Liver (tissue), 9 donors: ENCODE data around the gene CHKB. TPM values are rescaled to one million over a fixed set of nuclear protein-coding genes. Genes with fewer than 3 reads are reported as not detected.

Source experiments
- DNase-seq: peaks from one replicate; pipeline ENCODE4 v3.0.0-alpha.2; 2017; ENCODE audit warnings: low spot score
- H3K27ac ChIP-seq, 2 donors: one replicate each; pipeline ENCODE4 v1.7.0; 2013; ENCODE audit warnings: inconsistent platforms in 2 of 2, low read length in 2 of 2, control low read depth in 1 of 2, low read depth in 1 of 2, mild to moderate bottlenecking in 1 of 2
- H3K27me3 ChIP-seq, 4 donors: one replicate each; pipeline versions ENCODE4 v1.6.1 to v1.7.0; 2013; ENCODE audit warnings: low read length in 3 of 4, inconsistent platforms in 1 of 4, mild to moderate bottlenecking in 1 of 4, moderate library complexity in 1 of 4; ENCODE audit not compliant: control insufficient read depth in 4 of 4, insufficient read depth in 4 of 4
- H3K36me3 ChIP-seq, 4 donors: one replicate each; pipeline versions ENCODE4 v1.6.1 to v1.7.0; 2013; ENCODE audit warnings: low read length in 3 of 4, mild to moderate bottlenecking in 3 of 4, low read depth in 1 of 4, moderate library complexity in 1 of 4; ENCODE audit not compliant: control insufficient read depth in 4 of 4, insufficient read depth in 3 of 4
- H3K4me1 ChIP-seq, 4 donors: one replicate each; pipeline versions ENCODE4 v1.6.1 to v1.7.0; 2013; ENCODE audit warnings: low read length in 3 of 4, mild to moderate bottlenecking in 3 of 4, moderate library complexity in 1 of 4; ENCODE audit not compliant: control insufficient read depth in 4 of 4, insufficient read depth in 4 of 4
- H3K4me3 ChIP-seq, 3 donors: one replicate each; pipeline versions ENCODE4 v1.6.1 to v1.7.0; 2013; ENCODE audit warnings: low read length in 3 of 3, control low read depth in 1 of 3, low read depth in 1 of 3, mild to moderate bottlenecking in 1 of 3
- H3K9ac ChIP-seq, 2 donors: one replicate each; pipeline ENCODE4 v1.7.0; 2013; ENCODE audit warnings: low read length in 2 of 2, mild to moderate bottlenecking in 2 of 2, moderate library complexity in 2 of 2, control low read depth in 1 of 2, low read depth in 1 of 2
- H3K9me3 ChIP-seq, 4 donors: one replicate each; pipeline versions ENCODE4 v1.6.1 to v1.7.0; 2013; ENCODE audit warnings: low read length in 3 of 4; ENCODE audit not compliant: control insufficient read depth in 4 of 4
- CTCF ChIP-seq: fragments of 150-350 bp; IDR thresholded peaks from 2 replicates; pipeline ENCODE4 v1.5.1; 2017; ENCODE audit warnings: improper control_type of control experiment, low read depth, low read length; ENCODE audit not compliant: missing input control
- EGR1 ChIP-seq, 2 donors: IDR thresholded peaks; 2 replicates each; pipeline ENCODE4 v1.6.1; 2016 to 2018; ENCODE audit warnings: antibody characterized with exemption in 2 of 2, low read depth in 2 of 2
- FOXA1 ChIP-seq: IDR thresholded peaks from 2 replicates; pipeline ENCODE4 v1.6.1; 2016; ENCODE audit warnings: antibody characterized with exemption
- FOXA2 ChIP-seq: IDR thresholded peaks from 2 replicates; pipeline ENCODE4 v1.6.1; 2016; ENCODE audit warnings: antibody characterized with exemption
- GABPA ChIP-seq, 2 donors: IDR thresholded peaks in 1 of 2; conservative IDR thresholded peaks in 1 of 2; 2 replicates each; pipeline ENCODE4 v1.6.1; 2016; ENCODE audit warnings: antibody characterized with exemption in 2 of 2, mild to moderate bottlenecking in 1 of 2, moderate library complexity in 1 of 2
- HNF4A ChIP-seq, 2 donors: conservative IDR thresholded peaks; 2 replicates each; pipeline ENCODE4 v1.6.1; 2016; ENCODE audit warnings: antibody characterized with exemption in 2 of 2, mild to moderate bottlenecking in 2 of 2
- HNF4G ChIP-seq: IDR thresholded peaks from 2 replicates; pipeline ENCODE4 v1.6.1; 2016; ENCODE audit warnings: antibody characterized with exemption
- JUND ChIP-seq, 2 donors: IDR thresholded peaks; 2 replicates each; pipeline ENCODE4 v1.6.1; 2016; ENCODE audit warnings: antibody characterized with exemption in 2 of 2
- MAX ChIP-seq: IDR thresholded peaks from 2 replicates; pipeline ENCODE4 v1.6.1; 2016; ENCODE audit warnings: antibody characterized with exemption
- NR2F2 ChIP-seq: IDR thresholded peaks from 2 replicates; pipeline ENCODE4 v1.6.1; 2016; ENCODE audit warnings: antibody characterized with exemption
- RAD21 ChIP-seq, 2 donors: IDR thresholded peaks; 2 replicates each; pipeline ENCODE4 v1.6.1; 2016; ENCODE audit warnings: antibody characterized with exemption in 2 of 2, mild to moderate bottlenecking in 2 of 2
- RXRA ChIP-seq, 2 donors: IDR thresholded peaks; 2 replicates each; pipeline ENCODE4 v1.6.1; 2017 to 2018; ENCODE audit warnings: antibody characterized with exemption in 2 of 2, mild to moderate bottlenecking in 1 of 2
- SP1 ChIP-seq: IDR thresholded peaks from 2 replicates; pipeline ENCODE4 v1.6.1; 2018; ENCODE audit warnings: antibody characterized with exemption, mild to moderate bottlenecking
- TAF1 ChIP-seq: conservative IDR thresholded peaks from 2 replicates; pipeline ENCODE4 v1.6.1; 2016; ENCODE audit warnings: antibody characterized with exemption, mild to moderate bottlenecking
- YY1 ChIP-seq: IDR thresholded peaks from 2 replicates; pipeline ENCODE4 v1.6.1; 2016; ENCODE audit warnings: antibody characterized with exemption, mild to moderate bottlenecking
- WGBS: extraction: QIAGEN DNeasy Blood & Tissue Kit; methylation state at CpG from one replicate; pipeline ENCODE4 v1.1.7; 2013; 5-methylcytosine and 5-hydroxymethylcytosine counted together
- polyA plus RNA-seq, 2 donors: library from polyadenylated mRNA; stranded (reverse) in 1 of 2; unstranded in 1 of 2; fragments of 200-250 nt in 1 of 2; fragments of >200 nt in 1 of 2; fragmentation: Nextera tagmentation in 1 of 2; extraction: Ambion mirVana in 1 of 2; gene quantifications; one replicate each; pipeline versions ENCODE4 v1.2.1 to v1.2.3, GENCODE V29; 2013 to 2015
- total RNA-seq, 2 donors: library from RNA; depleted of rRNA; stranded (reverse); fragments of >200 nt; gene quantifications; one replicate each; pipeline ENCODE4 v1.2.3, GENCODE V29; 2014
- TF ChIP-seq, protein P1 (sequence below): IDR thresholded peaks from 2 replicates; pipeline ENCODE4 v1.6.1; 2016; ENCODE audit warnings: antibody characterized with exemption, mild to moderate bottlenecking
- TF ChIP-seq, protein P2 (sequence below): IDR thresholded peaks from 2 replicates; pipeline ENCODE4 v1.6.1; 2016; ENCODE audit warnings: antibody characterized with exemption
- TF ChIP-seq, protein P3 (sequence below): IDR thresholded peaks from 2 replicates; pipeline ENCODE4 v1.6.1; 2016; ENCODE audit warnings: antibody characterized with exemption
- donor health status: healthy.
- donor health status: healthy.
- donor health status: healthy.
- donor health status: healthy.
- donor health status: healthy.

Gene CHKB
- total and polyA plus RNA-seq, 4 donors = 17.9 to 24.2 (median 20.6) TPM

GRCh38 chr22:50573491-50574382 is 8.9 kb downstream of the CHKB start (continued):
- TF ChIP-seq CTCF (no peak), JUND (IDR thresholded peaks at IDR 0.05) (no peak), HNF4G (no peak), RAD21 (IDR thresholded peaks at IDR 0.05) (no peak), YY1 (no peak)

DNA sequence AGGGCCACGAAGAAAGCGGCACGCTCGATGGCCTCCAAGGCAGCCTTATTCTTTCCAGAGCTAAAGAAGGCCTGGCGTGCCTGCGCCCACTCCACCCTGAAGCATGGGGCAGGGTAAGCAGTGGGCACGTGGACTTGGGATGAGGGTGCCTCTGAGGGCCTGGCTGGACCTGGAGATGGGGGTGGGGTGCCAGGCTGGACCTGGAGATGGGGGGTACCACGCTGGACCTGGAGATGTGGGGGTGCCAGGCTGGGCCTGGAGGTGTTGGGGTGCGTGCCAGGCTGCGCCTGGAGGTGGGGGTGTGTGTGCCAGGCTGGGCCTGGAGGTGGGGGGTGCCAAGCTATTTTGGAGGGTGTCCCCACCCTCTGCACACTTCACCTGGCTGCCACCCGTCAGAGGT is 9.7 kb downstream of the CHKB start:
- peaks cover 0 to 17% (median 0%) of the 10 kb centered on the region in 4 donors for H3K36me3 ChIP-seq
- 96% methylated on average over 11 of the region's 11 CpGs for WGBS
- DNase-seq = no peak

More for the DNA sequence above, 9.7 kb downstream of the CHKB start:
- Histone ChIP-seq H3K27me3 (no peaks in the 10 kb centered on the region), H3K9me3 (no peaks in the 10 kb centered on the region), H3K9ac (no peak overlapping the region), H3K4me1 (peaks cover 10 to 35% (median 22%) of the 10 kb centered on the region in 4 donors), H3K4me3 (no peak overlapping the region), H3K27ac (no peak overlapping the region)
- TF ChIP-seq SP1 = no peak
- TF ChIP-seq FOXA1 = no peak
- no peak for TF ChIP-seq HNF4A (conservative IDR thresholded peaks at IDR 0.05)
- TF ChIP-seq EGR1 (IDR thresholded peaks at IDR 0.05; ENCODE audit: low read depth in 2 of 2) = no peak
- no peak for TF ChIP-seq MAX
- no peak for TF ChIP-seq JUND (IDR thresholded peaks at IDR 0.05)
- TF ChIP-seq YY1 = no peak
- TF ChIP-seq HNF4G = no peak
- TF ChIP-seq GABPA (IDR thresholded peaks at IDR 0.05 in 1 of 2, conservative IDR thresholded peaks at IDR 0.05 in 1 of 2) = no peak
- TF ChIP-seq, protein P1, sequence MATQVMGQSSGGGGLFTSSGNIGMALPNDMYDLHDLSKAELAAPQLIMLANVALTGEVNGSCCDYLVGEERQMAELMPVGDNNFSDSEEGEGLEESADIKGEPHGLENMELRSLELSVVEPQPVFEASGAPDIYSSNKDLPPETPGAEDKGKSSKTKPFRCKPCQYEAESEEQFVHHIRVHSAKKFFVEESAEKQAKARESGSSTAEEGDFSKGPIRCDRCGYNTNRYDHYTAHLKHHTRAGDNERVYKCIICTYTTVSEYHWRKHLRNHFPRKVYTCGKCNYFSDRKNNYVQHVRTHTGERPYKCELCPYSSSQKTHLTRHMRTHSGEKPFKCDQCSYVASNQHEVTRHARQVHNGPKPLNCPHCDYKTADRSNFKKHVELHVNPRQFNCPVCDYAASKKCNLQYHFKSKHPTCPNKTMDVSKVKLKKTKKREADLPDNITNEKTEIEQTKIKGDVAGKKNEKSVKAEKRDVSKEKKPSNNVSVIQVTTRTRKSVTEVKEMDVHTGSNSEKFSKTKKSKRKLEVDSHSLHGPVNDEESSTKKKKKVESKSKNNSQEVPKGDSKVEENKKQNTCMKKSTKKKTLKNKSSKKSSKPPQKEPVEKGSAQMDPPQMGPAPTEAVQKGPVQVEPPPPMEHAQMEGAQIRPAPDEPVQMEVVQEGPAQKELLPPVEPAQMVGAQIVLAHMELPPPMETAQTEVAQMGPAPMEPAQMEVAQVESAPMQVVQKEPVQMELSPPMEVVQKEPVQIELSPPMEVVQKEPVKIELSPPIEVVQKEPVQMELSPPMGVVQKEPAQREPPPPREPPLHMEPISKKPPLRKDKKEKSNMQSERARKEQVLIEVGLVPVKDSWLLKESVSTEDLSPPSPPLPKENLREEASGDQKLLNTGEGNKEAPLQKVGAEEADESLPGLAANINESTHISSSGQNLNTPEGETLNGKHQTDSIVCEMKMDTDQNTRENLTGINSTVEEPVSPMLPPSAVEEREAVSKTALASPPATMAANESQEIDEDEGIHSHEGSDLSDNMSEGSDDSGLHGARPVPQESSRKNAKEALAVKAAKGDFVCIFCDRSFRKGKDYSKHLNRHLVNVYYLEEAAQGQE = no peak
- TF ChIP-seq FOXA2 = no peak
- TF ChIP-seq, protein P2, sequence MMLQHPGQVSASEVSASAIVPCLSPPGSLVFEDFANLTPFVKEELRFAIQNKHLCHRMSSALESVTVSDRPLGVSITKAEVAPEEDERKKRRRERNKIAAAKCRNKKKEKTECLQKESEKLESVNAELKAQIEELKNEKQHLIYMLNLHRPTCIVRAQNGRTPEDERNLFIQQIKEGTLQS = no peak
- no peak for TF ChIP-seq NR2F2
- TF ChIP-seq, protein P3, sequence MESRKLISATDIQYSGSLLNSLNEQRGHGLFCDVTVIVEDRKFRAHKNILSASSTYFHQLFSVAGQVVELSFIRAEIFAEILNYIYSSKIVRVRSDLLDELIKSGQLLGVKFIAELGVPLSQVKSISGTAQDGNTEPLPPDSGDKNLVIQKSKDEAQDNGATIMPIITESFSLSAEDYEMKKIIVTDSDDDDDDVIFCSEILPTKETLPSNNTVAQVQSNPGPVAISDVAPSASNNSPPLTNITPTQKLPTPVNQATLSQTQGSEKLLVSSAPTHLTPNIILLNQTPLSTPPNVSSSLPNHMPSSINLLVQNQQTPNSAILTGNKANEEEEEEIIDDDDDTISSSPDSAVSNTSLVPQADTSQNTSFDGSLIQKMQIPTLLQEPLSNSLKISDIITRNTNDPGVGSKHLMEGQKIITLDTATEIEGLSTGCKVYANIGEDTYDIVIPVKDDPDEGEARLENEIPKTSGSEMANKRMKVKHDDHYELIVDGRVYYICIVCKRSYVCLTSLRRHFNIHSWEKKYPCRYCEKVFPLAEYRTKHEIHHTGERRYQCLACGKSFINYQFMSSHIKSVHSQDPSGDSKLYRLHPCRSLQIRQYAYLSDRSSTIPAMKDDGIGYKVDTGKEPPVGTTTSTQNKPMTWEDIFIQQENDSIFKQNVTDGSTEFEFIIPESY = no peak
- TF ChIP-seq TAF1 = no peak
- TF ChIP-seq RAD21 (IDR thresholded peaks at IDR 0.05) = no peak
- no peak for TF ChIP-seq RXRA (IDR thresholded peaks at IDR 0.05)
